CD4-positive, alpha-beta T cell treated with Interleukin-6 at 100 ng/mL for 8 hours (primary cell): ENCODE measurements around the gene PRM3.
A peak's percentile ranks its signal among the peaks of the same experiment; 100 is the strongest.
"Not testable (repeated sequence)": the region's sequence is repeated elsewhere in the genome, so short reads cannot be mapped to it uniquely, and the experiment has no call there.

Experiments used
- DNase-seq: peaks from one replicate; pipeline ENCODE4 v3.0.0-alpha.2; 2020; ENCODE audit warnings: mixed read lengths, low spot score

Gene PRM3

GRCh38 chr16:11303405-11304138, 30.1 kb upstream of the PRM3 start:
- DNase-seq = no peak

GRCh38 chr16:11302977-11303376, 29.5 kb upstream of the PRM3 start:
- DNase-seq = no peak

- no peak for DNase-seq
Observed at GRCh38 chr16:11301645-11302501, 28.4 kb upstream of the PRM3 start.

GRCh38 chr16:11300560-11300892, 27.1 kb upstream of the PRM3 start:
- DNase-seq = no peak

GRCh38 chr16:11299865-11300559, 26.6 kb upstream of the PRM3 start:
- DNase-seq = no peak

GRCh38 chr16:11298950-11299547, 25.6 kb upstream of the PRM3 start:
- DNase-seq = not testable (repeated sequence)

GRCh38 chr16:11298143-11298900, 24.9 kb upstream of the PRM3 start:
- DNase-seq = no peak

- peak; percentile 68 for DNase-seq
Observed at GRCh38 chr16:11297492-11298142, 24.2 kb upstream of the PRM3 start.

- no peak for DNase-seq
Observed at GRCh38 chr16:11296706-11297491, 23.5 kb upstream of the PRM3 start.

- no peak for DNase-seq
Observed at GRCh38 chr16:11296351-11296705, 22.9 kb upstream of the PRM3 start.

GRCh38 chr16:11295672-11296071, 22.2 kb upstream of the PRM3 start:
- DNase-seq = no peak

- no peak for DNase-seq
Observed at GRCh38 chr16:11292076-11292748, 18.8 kb upstream of the PRM3 start.

- no peak for DNase-seq
Observed at GRCh38 chr16:11291091-11291703, 17.8 kb upstream of the PRM3 start.

- no peak for DNase-seq
Observed at GRCh38 chr16:11290102-11290893, 16.9 kb upstream of the PRM3 start.

- DNase-seq = not testable (repeated sequence)
Observed at GRCh38 chr16:11289696-11290095, 16.3 kb upstream of the PRM3 start.

- DNase-seq = no peak
Observed at GRCh38 chr16:11289202-11289601, 15.8 kb upstream of the PRM3 start.

- no peak for DNase-seq
Observed at GRCh38 chr16:11285842-11286241, 12.4 kb upstream of the PRM3 start.

- no peak for DNase-seq
Observed at GRCh38 chr16:11283820-11284248, 10.4 kb upstream of the PRM3 start.
